CD14-positive monocyte (primary cell): ENCODE data around the gene PDE1C. TPM values are rescaled to one million over a fixed set of nuclear protein-coding genes. Genes with fewer than 3 reads are reported as not detected.

ENCODE experiments used
- DNase-seq, 3 donors: peaks; one replicate each; pipeline ENCODE4 v3.0.0-alpha.2; 2011 to 2022
- H2AFZ ChIP-seq: 2 replicates; pipeline ENCODE4 v1.6.0; 2012; ENCODE audit warnings: mild to moderate bottlenecking, low read depth, low read length, inconsistent platforms; ENCODE audit not compliant: insufficient read depth, poor library complexity, severe bottlenecking
- H3K27ac ChIP-seq, 2 donors: 1 replicate in 1 of 2; 2 replicates in 1 of 2; pipeline ENCODE4 v1.5.1; 2012 to 2013; ENCODE audit warnings: low read length in 2 of 2, control low read depth in 1 of 2, inconsistent platforms in 1 of 2, low read depth in 1 of 2, mild to moderate bottlenecking in 1 of 2
- H3K27me3 ChIP-seq, 2 donors: one replicate each; pipeline versions ENCODE4 v1.6.0 to v1.6.1; 2011 to 2013; ENCODE audit warnings: low read length in 2 of 2; ENCODE audit not compliant: control insufficient read depth in 2 of 2, insufficient read depth in 2 of 2
- H3K36me3 ChIP-seq, 2 donors: replicated peaks in 1 of 2; 1 replicate in 1 of 2; 2 replicates in 1 of 2; pipeline versions ENCODE4 v1.5.1 to v1.6.1; 2012 to 2013; ENCODE audit warnings: low read length in 2 of 2, control low read depth in 1 of 2, inconsistent platforms in 1 of 2, mild to moderate bottlenecking in 1 of 2; ENCODE audit not compliant: insufficient read depth in 2 of 2, control insufficient read depth in 1 of 2
- H3K4me1 ChIP-seq, 2 donors: 1 replicate in 1 of 2; 2 replicates in 1 of 2; pipeline versions ENCODE4 v1.5.1 to v1.6.1; 2012 to 2013; ENCODE audit warnings: low read length in 2 of 2, control low read depth in 1 of 2, inconsistent platforms in 1 of 2, mild to moderate bottlenecking in 1 of 2, moderate library complexity in 1 of 2; ENCODE audit not compliant: insufficient read depth in 2 of 2, control insufficient read depth in 1 of 2
- H3K4me2 ChIP-seq: replicated peaks from 2 replicates; pipeline ENCODE3; 2012; ENCODE audit warnings: low read length, moderate library complexity, mild to moderate bottlenecking; ENCODE audit not compliant: poor library complexity, severe bottlenecking; ENCODE audit errors: extremely low read depth
- H3K4me3 ChIP-seq, 3 experiments: fragments of 200-600 bp in 1 of 3; sonication (generic) in 1 of 3; replicated peaks in 1 of 3; 1 replicate in 2 of 3; 2 replicates in 1 of 3; pipeline ENCODE4 v1.5.1; 2011 to 2013; ENCODE audit warnings: low read length in 3 of 3, mild to moderate bottlenecking in 3 of 3, control low read depth in 2 of 3, low read depth in 2 of 3, inconsistent platforms in 1 of 3, moderate library complexity in 1 of 3
- H3K79me2 ChIP-seq: 2 replicates; pipeline ENCODE4 v1.6.0; 2012; ENCODE audit warnings: mild to moderate bottlenecking, control low read depth, inconsistent platforms, low read length, moderate library complexity; ENCODE audit not compliant: insufficient read depth
- H3K9ac ChIP-seq: 2 replicates; pipeline ENCODE4 v1.6.0; 2017; ENCODE audit warnings: low read length, mild to moderate bottlenecking; ENCODE audit not compliant: insufficient read depth, poor library complexity, severe bottlenecking
- H3K9me3 ChIP-seq, 2 donors: replicated peaks in 1 of 2; 1 replicate in 1 of 2; 2 replicates in 1 of 2; pipeline versions ENCODE4 v1.5.1 to v1.6.1; 2012 to 2013; ENCODE audit warnings: low read length in 2 of 2, control low read depth in 1 of 2; ENCODE audit not compliant: control insufficient read depth in 1 of 2, insufficient read depth in 1 of 2
- H4K20me1 ChIP-seq: 2 replicates; pipeline ENCODE4 v1.6.0; 2012; ENCODE audit warnings: mild to moderate bottlenecking, low read length, control low read depth, moderate library complexity; ENCODE audit not compliant: insufficient read depth
- H3K27ac Mint-ChIP-seq, 7 donors: one replicate each; pipeline ENCODE4 v1.8.0; 2020; ENCODE audit warnings: mild to moderate bottlenecking in 7 of 7, mixed read lengths in 7 of 7, moderate library complexity in 6 of 7, inconsistent platforms in 2 of 7
- H3K27me3 Mint-ChIP-seq, 3 donors: one replicate each; pipeline ENCODE4 v1.8.0; 2021 to 2022; ENCODE audit warnings: low read depth in 3 of 3, mild to moderate bottlenecking in 3 of 3, mixed read lengths in 3 of 3, moderate library complexity in 3 of 3, inconsistent platforms in 1 of 3
- H3K36me3 Mint-ChIP-seq, 2 donors: one replicate each; pipeline ENCODE4 v1.8.0; 2020; ENCODE audit warnings: mixed read lengths in 2 of 2, inconsistent platforms in 1 of 2, mild to moderate bottlenecking in 1 of 2
- H3K4me1 Mint-ChIP-seq: one replicate; pipeline ENCODE4 v1.8.0; 2020; ENCODE audit warnings: mild to moderate bottlenecking, mixed read lengths
- H3K4me3 Mint-ChIP-seq, 2 donors: one replicate each; pipeline ENCODE4 v1.8.0; 2020; ENCODE audit warnings: mild to moderate bottlenecking in 2 of 2, mixed read lengths in 2 of 2, moderate library complexity in 1 of 2
- H3K9me3 Mint-ChIP-seq, 7 donors: one replicate each; pipeline ENCODE4 v1.8.0; 2020 to 2022; ENCODE audit warnings: mixed read lengths in 7 of 7, mild to moderate bottlenecking in 6 of 7, moderate library complexity in 6 of 7, inconsistent platforms in 2 of 7
- WGBS: methylation state at CpG from one replicate; pipeline ENCODE4 v1.1.5; 2013; ENCODE audit warnings: missing lambda C conversion rate; ENCODE audit not compliant: insufficient coverage; 5-methylcytosine and 5-hydroxymethylcytosine counted together
- intact Hi-C, 2 donors: fragments of 100-400 bp; cut with micrococcal nuclease; formaldehyde crosslinking; loops; one replicate each; pipeline versions ENCODE4 v1.15.0 to v1.15.1; 2023
- polyA plus RNA-seq, 3 donors: library from polyadenylated mRNA; depleted of rRNA in 1 of 3; unstranded in 2 of 3; stranded (reverse) in 1 of 3; fragments of 300-500 nt in 2 of 3; fragments of >200 nt in 1 of 3; fragmentation: Illumina TruSeq in 2 of 3; gene quantifications; 1 replicate in 2 of 3; 2 replicates in 1 of 3; pipeline ENCODE4 v1.2.3, GENCODE V29; 2012 to 2021
- TF ChIP-seq, protein P1 (sequence below): fragments of 200-600 bp; IDR thresholded peaks from one replicate; pipeline ENCODE4 v1.8.0; 2022; ENCODE audit warnings: antibody characterized with exemption, mild to moderate bottlenecking

The PDE1C gene
- polyA plus RNA-seq, 3 donors = not detected

DNA sequence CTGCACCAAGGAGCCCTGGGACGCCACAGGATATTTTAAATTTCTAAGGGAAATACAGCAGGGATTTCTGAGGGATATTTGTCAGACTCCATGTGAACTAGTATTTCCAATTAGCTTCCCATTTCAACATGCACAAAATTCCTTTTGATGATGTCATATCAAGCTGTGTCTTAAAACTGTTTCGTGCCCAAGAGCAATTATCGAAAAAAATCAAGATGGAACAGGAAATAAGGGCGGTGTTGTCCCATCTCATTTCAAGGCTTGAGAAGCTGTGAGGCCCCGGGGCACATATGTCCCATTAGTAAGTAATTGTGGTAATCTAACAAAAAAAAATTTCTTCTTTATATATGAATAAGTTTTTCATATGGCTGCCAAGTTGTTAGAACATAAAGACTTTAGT, 335.8 kb downstream of the PDE1C start:
- H3K4me1 ChIP-seq = no peaks in the 10 kb centered on the region

GRCh38 chr7:31729195-31729804, 340.9 kb downstream of the PDE1C start:
- Mint-ChIP-seq H3K27me3 (peaks cover 0 to 2% (median 1%) of the 10 kb centered on the region in 3 donors), H3K36me3 (no peaks in the 10 kb centered on the region), H3K27ac (no peak overlapping the region), H3K4me3 (no peak overlapping the region), H3K4me1 (no peaks in the 10 kb centered on the region), H3K9me3 (no peaks in the 10 kb centered on the region)
- Histone ChIP-seq H3K4me2 (no peak overlapping the region), H3K4me3 (no peak overlapping the region), H3K9me3 (no peaks in the 10 kb centered on the region), H3K79me2 (no peaks in the 10 kb centered on the region), H2AFZ (no peak overlapping the region), H3K4me1 (no peaks in the 10 kb centered on the region), H3K27ac (no peak overlapping the region), H3K36me3 (no peaks in the 10 kb centered on the region), H3K9ac (no peak overlapping the region), H3K27me3 (no peaks in the 10 kb centered on the region), H4K20me1 (no peaks in the 10 kb centered on the region)
- no peak for DNase-seq
- TF ChIP-seq, protein P1, sequence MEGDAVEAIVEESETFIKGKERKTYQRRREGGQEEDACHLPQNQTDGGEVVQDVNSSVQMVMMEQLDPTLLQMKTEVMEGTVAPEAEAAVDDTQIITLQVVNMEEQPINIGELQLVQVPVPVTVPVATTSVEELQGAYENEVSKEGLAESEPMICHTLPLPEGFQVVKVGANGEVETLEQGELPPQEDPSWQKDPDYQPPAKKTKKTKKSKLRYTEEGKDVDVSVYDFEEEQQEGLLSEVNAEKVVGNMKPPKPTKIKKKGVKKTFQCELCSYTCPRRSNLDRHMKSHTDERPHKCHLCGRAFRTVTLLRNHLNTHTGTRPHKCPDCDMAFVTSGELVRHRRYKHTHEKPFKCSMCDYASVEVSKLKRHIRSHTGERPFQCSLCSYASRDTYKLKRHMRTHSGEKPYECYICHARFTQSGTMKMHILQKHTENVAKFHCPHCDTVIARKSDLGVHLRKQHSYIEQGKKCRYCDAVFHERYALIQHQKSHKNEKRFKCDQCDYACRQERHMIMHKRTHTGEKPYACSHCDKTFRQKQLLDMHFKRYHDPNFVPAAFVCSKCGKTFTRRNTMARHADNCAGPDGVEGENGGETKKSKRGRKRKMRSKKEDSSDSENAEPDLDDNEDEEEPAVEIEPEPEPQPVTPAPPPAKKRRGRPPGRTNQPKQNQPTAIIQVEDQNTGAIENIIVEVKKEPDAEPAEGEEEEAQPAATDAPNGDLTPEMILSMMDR = peak; percentile 30
- WGBS = no CpG with 5 or more reads among the region's 3 CpGs
- intact Hi-C loops = no loop called here

More for the DNA sequence above, 335.8 kb downstream of the PDE1C start:
- TF ChIP-seq, protein P1 = no peak
- Histone ChIP-seq H3K9me3 (no peaks in the 10 kb centered on the region), H3K4me3 (no peak overlapping the region), H2AFZ (no peak overlapping the region), H3K27me3 (no peaks in the 10 kb centered on the region), H4K20me1 (no peaks in the 10 kb centered on the region), H3K9ac (no peak overlapping the region), H3K36me3 (no peaks in the 10 kb centered on the region), H3K79me2 (no peaks in the 10 kb centered on the region), H3K27ac (no peak overlapping the region), H3K4me2 (no peak overlapping the region)
- intact Hi-C loops = loop anchor here in 1 of 2 donors (10.0 kb wide), 2 partner anchors 90 to 600 kb away; no protein-coding TSS in a partner anchor
- H3K27me3 Mint-ChIP-seq = peaks cover 2 to 3% (median 2%) of the 10 kb centered on the region in 3 donors
- no peaks in the 10 kb centered on the region for H3K4me1 Mint-ChIP-seq
- H3K27ac Mint-ChIP-seq = peak overlapping the region in 1 of 7 donors; percentile 21
- H3K36me3 Mint-ChIP-seq = no peaks in the 10 kb centered on the region
- H3K9me3 Mint-ChIP-seq = no peaks in the 10 kb centered on the region
- H3K4me3 Mint-ChIP-seq = no peak overlapping the region
- WGBS = no CpG with 5 or more reads among the region's 5 CpGs
- DNase-seq = no peak
